GM18907 (cell line): ENCODE measurements around the gene XG.
"Not testable (repeated sequence)": the region's sequence is repeated elsewhere in the genome, so short reads cannot be mapped to it uniquely, and the experiment has no call there.

ENCODE experiments used
- ATAC-seq: cut with Tn5 transposase; IDR thresholded peaks from one replicate; pipeline ENCODE4 v1.9.1; 2021; ENCODE audit warnings: mild to moderate bottlenecking, moderate library complexity; ENCODE audit not compliant: unreplicated experiment

XG gene

DNA sequence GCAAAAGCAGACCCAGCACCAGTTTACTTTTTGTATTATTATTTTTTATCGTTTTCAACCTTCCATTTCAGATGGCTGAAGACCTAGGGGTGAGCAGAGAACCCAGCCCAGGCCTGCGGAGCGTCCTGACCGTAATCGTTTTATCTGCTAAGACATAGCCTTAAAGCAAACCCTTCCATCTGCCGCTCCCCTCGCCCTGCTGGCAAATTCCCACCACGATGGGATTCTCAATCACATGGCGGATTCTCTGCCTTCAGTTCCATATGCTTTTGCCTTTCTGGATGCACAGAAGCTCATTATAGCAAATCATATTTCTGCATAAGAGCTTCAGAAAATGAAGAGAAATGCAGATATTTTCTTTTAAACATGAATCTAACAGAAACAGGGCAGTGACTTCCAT, 18.6 kb upstream of the XG start:
- no peak for ATAC-seq

DNA sequence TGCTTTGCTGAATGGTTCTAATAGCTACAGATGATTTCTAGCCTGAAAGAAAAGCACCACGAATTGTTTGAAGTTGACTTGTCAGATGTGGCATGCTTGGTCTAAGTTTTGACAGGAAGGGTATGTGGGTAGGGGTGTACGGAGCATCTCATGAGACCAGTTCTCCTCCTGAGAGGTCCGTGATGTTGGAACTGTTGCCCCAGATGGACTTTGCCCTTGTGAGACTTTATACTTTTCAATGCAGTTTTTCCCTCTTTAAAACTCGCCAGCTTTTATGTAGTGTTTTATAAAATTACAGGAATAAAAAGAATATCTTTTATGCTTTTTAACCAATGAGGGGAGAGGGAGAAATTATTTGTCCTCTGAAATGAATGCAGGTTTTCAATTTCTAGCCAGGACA, 16.6 kb upstream of the XG start:
- no peak for ATAC-seq

DNA sequence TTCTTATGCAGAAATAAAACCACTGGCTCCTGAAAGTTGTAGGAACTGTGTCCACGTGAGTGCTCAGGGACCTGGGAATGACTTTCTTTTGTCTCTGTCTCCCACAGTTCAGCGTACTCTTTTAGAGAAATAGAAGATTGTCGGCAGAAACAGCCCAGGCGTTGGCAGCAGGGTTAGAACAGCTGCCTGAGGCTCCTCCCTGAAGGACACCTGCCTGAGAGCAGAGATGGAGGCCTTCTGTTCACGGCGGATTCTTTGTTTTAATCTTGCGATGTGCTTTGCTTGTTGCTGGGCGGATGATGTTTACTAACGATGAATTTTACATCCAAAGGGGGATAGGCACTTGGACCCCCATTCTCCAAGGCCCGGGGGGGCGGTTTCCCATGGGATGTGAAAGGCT, 11.2 kb upstream of the XG start:
- ATAC-seq, result no peak

DNA sequence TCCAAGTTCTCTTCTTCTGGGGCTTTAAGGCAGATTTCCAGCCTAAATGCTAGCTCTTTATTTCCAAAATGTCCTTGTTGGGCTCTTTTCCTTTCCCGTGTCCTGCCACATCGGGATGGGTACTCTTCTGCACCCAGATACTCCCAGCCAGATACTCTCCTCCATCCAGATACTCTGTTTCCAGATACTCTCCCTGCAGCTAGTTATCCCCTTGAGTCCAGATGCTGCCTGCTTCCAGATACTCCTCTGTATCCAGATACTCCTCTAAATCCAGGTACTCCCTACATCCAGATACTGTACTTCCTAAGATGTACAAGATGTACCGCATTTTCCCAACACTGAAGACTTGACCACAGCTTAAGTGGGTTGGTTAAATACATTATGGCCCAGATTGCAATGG, 10.5 kb upstream of the XG start:
- ATAC-seq, result no peak

DNA sequence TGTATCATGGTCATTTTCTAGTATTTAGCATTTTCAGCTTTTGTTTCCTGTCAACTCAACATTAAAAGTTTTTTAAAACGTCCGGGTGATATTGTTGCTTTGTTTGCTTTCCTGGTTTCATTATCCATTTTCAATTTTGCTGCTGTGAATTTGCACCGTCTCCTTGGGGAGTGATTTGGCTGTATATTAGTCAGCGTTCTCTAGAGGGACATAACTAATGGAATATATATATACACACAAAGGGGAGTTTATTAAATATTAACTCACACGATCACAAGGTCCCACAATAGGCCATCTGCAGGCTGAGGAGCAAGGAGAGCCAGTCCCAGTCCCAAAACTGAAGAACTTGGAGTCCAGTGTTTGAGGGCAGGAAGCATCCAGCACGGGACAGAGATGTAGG, 5.6 kb upstream of the XG start:
- ATAC-seq, result not testable (repeated sequence)

DNA sequence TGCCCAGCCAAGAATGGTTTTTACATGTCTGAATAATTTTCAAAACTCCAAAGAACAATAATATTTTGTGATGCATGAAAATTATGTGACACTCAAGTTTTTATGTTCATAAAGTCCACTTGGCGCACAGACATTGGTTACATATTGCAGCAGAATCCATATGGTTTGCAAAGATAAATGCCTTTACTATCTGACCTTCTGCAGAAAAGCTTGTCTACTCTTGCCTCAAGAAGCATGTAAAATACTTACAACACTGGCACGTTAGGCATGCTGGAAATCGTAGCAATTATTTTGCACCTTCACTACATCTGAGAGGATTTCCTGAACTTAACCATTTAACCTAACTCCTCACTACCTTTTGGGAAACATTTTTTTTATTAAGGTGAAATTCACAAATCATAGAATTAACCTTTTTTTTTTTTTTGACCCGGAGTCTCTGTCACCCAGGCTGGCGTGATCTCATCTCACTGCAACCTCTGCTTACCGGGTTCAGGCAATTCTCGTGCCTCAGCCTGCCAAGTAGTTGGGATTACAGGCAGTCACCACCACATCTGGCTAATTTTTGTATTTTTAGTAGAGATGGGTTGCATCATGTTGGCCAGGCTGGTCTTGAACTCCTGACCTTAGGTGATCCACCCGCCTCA, 3.5 kb upstream of the XG start:
- no peak for ATAC-seq

DNA sequence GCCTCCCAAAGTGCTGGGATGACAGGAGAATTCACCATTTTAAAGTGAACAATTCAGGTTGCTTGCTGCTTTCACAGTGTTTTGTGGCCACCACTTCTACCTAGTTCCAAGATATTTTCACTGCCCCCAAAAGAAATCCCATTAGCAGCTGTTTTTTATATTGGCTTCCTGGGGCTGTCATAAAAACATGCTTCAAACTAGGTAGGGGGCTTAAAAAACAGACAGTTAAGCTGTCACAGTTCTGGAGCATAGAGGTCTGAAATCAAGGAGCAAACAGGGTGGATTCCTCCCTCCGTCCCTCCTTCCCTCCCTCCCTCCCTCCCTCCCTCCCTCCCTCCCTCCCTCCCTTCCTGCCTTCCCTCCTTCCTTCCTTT, 3.0 kb upstream of the XG start:
- ATAC-seq, result no peak

DNA sequence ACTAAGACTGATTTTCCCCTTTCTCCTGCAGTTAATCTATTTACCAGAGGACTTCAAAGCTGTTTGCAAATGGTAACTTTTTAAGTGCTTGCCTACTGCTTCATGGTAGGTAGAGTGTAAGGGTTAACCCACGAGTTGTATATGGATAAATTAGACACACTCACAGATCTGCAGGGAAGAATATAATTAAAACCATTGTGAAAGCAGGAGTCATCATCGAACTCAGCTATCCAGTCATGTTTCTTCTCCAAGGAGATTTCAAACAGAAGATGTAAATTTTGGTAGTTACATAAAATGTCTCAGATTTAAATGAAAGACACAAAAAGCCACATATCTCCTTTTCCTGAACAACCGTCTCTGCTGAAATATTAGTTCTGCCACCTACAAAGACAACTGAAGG, 549 bp upstream of the XG start:
- ATAC-seq, result no peak

DNA sequence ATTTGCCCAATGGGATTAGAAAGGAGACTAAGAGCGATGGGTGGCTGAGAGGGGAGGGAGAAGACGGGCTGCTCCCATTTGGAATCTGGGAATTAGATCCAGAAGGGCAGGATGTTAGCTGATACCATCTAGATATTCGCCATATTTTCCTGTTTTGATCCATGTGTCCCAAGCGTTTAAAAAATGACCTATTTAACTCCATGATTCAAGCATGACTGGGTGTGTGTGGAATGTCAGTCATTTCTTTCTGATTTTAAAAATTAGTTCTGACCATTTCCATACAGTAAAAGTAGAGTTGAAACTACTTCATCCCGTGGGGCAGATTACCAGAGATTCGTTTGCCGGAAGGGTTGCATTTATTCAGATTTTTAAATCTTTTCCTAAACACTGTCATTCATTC, 601 bp downstream of the XG start:
- not testable (repeated sequence) for ATAC-seq

DNA sequence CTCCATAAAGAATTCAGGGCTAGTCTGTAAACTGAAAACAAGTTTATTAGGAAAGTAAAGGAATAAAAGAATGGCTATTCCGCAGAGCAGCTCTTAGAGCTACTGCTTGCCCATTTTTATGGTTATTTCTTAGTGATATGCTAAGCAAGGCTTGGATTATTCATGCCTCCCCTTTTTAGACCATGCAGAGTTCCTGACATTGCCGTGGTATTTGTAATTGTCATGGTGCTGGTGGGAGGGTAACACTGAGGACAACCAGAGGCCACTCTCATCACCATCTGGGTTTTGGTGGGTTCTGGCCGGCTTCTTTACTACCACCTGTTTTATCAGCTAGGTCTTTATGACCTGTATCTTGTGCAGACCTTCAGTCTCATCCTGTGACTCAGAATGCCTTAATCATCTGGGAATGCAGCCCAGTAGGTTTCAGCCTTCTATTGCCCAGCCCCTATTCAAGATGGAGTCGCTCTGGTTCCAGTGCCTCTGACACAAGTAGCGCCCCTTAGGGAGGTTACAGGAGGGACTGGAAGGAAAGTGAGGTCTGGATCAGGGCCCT, 3.4 kb downstream of the XG start:
- not testable (repeated sequence) for ATAC-seq

DNA sequence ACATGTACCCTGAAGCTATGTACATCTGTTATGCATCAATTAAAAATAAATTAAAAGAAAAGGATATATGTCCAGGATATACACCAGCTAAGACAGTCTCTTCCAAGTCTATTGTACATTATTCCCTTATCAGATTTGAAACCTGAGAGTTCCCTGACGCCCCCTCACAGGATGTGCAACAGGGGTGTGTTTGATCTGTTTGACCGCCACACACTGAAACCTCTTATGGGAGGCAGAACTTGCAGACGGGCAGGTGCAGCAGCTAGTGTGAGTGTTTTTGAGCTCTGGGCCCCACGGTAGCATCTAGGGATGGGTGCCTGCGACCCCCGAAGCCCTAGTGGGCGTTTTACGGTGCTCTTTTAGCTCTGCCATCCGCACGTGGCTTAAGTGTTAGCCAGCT, 4.7 kb downstream of the XG start:
- ATAC-seq, result no peak

DNA sequence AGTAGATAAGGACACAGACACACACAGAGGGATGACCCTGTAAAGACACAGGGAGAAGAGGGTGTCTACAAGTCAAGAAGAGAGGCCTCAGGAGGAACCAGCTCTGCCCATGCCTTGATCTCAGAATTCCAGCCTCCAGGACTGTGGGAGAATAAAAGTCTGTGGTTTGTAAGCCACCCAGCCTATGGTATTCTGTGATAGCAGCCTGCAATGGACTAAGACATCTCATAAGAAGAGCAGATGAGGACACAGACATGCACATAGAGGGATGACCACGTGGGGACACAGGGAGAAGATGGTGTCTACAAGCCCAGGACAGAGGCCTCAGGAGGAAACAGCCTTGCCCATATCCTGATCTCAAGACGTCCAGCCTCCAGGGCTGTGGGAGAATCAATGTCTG, 9.4 kb downstream of the XG start:
- ATAC-seq, result no peak

DNA sequence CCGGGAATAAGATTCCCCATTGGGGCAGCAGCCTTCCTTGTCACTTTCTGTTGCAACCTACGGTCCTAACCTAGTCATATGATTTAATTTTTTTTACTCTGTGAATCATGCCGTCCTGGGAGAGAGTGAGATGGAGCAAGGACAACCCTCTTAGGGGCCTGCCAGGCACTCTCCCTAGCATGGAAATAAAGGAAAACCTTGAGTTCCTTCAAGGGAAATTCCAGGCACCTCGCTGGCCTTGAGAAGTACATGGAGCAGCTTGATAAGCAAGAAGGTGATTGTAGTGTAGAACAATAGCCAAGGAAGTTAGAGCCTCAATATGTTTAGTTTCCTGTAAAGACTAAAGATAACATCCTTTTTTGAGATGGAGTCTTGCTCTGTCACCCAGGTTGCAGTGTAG, 10.8 kb downstream of the XG start:
- ATAC-seq, result not testable (repeated sequence)

DNA sequence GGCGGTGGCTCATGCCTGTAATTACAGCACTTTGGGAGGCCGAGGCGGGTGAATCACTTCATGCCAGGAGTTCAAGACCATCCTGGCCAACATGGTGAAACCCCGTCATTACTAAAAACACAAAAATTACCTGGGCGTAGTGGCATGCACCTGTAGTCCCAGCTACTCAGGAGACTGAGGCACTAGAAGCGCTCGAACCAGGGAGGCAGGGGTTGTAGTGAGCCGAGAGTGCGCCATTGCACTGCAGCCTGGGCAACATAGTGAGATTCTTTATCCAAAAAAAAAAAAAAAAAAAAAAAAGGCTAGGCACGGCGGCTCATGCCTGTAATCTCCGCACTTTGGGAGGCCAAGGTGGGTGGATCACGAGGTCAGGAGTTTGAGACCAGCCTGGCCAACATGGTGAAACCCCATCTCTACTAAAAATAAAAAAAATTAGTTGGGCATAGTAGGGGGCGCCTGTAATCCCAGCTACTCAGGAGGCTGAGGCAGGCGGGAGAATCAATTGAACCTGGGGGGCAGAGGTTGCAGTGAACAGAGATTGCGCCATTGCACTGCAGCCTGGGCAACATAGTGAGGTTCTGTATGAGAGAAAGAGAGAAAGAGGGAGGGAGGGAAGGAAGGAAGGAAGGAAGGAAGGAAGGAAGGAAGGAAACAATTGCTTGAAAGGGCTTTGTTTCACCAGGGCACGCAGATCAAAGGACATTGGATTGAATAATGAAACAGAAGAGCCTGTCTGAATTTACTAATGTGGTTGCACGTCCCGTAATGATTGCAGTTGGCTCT, 13.1 kb downstream of the XG start:
- ATAC-seq, result not testable (repeated sequence)

DNA sequence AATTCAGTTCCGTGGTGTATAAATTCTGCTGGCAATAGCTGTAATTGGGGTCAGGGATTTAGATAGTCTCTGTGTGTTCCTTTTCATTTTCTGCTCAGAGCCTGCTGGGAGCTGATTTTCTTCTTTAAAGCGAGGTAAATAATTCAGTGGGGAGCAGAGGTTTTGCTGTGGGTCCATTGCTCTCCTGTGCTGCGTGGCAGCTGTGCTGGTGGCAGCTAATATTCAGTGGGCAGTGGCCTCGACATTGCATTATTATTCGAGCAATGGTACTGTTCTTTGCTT, 13.7 kb downstream of the XG start:
- no peak for ATAC-seq

DNA sequence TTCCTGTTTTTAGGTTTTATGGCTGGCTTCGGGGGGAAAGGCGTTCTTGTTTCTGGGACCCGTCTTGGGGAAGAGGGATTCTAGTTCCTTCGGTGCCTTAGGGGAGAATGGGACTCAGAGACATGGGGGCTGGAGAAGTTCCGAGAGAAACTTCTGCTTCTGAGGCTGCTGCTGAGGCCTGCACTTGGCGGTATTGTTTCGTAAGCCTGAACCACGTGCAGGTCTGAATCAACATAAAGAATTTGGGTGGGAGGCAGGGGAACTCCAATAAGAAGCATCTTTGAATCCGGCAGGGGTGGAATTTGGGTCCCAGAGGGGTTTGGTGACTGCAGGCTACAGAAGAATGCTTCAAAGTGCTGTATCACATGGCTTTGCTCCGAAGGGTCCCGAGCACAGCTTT, 15.1 kb downstream of the XG start:
- ATAC-seq, result no peak

DNA sequence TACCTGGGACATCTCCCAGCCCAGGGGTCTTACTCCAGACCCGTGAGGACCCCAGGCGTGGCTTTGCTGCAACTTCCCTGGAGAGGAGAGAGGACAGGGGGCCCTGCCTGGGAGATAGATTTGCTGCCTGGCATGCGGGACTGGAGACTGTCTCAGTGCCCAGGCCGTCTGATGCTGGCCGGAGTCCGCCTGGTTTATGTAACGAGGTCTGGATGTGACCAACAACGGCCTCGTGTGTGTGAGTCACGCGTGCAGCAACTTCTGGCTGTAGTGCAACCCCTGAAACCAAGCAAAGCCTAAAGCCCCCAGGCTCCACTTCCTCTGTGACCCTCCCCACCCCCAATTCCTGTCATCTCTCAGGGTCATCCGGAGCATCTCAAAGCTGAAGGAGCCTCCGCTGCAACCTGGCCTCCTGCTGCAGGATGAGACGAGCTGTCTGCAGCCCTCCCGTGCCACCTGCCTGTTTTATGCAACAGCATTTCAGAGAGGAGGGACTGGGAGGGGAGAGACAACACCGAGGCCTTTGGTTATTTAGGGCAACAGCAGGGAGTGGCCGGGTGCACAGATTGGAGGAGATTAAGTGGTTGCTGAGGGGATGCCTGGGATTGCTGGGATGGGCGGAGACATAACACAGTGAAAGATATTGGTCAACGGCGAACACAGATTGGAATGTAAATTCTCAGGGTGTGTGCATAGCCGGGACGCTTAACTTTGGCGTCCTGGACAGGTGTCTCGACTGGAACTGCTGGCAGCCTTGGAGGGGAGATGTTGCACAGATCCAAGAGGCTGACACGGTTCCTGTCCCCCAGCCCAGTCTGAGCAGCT, 16.0 kb downstream of the XG start:
- no peak for ATAC-seq

DNA sequence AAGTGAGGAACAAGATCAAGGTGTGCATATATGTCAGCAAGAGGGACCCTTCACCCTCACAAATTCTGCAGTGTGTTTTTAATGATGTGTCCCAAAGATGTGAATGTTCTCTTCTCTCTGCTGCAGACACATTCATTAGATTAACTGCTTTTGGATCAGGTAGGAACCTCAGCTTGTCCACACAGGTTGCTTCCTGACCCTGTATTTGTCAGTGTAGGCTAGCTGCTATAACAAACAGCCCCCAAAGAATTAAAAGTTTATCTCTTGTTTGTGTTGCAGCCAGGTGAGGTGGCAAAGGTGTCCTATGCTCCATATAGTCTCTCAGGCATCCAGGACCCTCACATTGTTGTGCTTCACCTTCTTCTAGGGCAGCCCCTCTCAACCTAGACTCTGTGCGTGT, 17.8 kb downstream of the XG start:
- ATAC-seq, result no peak

DNA sequence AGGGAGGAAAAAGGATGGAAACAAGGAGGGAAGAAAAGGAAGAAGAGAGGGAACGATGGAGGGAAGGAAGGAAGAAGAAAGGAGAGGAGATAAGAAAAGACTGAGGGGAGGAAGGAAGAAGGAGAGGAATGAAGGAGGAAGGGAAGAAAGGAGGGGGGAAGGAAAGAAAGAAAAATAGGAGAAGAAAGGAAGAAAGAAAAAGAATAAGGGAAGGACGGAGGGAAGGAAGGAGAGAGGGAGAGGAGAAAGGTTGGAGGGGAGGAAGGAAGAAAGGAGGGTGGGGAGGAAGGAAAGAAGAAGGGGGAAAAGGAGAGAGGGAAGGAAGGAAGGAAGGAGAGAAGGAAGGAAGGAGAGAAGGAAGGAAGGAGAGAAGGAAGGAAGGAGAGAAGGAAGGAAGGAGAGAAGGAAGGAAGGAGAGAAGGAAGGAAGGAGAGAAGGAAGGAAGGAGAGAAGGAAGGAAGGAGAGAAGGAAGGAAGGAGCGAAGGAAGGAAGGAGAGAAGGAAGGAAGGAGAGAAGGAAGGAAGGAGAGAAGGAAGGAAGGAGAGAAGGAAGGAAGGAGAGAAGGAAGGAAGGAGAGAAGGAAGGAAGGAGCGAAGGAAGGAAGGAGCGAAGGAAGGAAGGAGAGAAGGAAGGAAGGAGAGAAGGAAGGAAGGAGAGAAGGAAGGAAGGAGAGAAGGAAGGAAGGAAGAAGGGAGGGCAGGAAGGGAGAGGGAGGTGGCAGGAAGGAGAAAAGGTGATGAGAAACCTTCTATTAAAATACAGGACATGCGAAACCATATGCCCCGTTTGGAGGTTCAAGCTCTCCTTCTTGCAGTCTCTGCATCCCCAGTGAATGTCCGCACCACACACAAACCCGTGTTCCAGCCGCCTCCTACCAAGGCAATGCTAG, 21.6 kb downstream of the XG start:
- not testable (repeated sequence) for ATAC-seq

DNA sequence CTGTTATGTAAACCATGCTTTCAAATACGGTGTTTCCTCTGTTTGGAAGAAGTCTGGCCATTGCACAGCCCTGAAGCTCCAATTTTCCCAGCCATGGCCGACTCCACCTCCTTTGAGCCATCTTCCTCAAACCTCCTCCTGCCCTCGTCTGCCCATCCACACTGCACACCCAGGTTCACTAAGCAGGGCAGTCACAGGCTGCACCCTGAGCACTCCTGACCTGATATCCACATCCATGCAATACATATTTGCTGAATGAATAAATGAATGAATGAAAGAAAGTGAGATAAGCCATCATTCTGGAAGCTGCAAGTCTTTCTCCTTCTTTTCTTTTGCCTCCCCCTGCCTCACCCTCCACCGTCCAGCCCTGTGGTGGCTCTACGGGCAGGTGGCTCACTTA, 22.2 kb downstream of the XG start:
- no peak for ATAC-seq

DNA sequence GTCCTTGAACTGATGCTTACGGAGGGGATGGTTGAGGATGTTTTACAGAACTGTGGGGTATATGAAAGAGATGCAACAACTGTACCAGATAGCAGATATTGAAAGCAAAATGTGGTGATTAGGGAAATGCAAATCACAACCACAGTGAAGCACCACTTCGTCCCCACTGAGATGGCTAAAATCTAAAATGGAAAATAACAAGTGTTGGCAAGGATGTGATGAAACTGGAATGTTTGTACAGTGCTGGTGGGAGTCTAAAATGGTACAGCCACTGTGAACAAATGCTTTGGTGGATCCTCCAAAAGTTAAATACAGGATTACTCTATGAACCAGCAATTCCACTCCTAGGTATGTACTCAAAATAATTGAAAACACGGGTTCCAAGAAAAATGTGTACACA, 22.9 kb downstream of the XG start:
- no peak for ATAC-seq
